ENCODE data around the gene CARHSP1. TPM values are rescaled to one million over a fixed set of nuclear protein-coding genes. Genes with fewer than 3 reads are reported as not detected.

The CARHSP1 gene
- total and polyA plus RNA-seq, 2 of the 4 experiments (the other 2 are of a cell fraction): 121 to 138 TPM

DNA sequence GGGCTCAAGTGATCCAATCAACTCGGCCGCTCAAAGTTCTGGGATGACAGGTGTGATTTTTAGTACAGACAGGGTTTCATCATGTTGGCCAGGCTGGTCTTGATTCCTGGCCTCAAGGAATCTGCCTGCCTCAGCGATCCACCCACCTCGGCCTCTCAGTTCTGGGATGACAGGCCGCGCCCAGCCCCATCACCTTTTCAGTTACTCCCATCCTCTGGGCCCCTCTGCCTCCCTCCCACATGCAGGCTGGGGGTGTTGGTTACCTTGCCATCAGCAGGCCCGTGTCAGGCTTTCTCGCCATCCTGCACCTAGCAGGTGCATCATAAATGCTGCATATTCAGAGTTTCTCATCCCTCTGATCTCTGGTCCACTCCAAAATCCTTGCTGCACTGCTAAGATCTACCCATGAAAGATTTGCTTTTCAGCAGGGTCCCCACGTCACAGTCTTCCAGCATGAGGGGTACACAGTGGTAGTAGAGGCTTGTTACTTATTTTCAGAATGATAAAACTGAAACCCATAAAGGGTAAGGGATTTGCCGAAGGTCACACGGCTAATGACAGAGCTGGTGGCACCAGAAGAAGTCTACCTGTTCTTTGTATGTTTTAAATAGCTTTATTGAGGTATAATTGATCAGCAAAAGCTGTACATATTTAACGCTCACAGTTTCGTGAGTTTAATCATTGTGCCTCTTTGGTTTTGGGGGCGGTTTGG is 54.6 kb downstream of the CARHSP1 start:
- Histone ChIP-seq H3K9me3 (ENCODE audit: control insufficient read depth, insufficient read depth, low read length) (no peaks in the 10 kb centered on the region), H3K4ac (ENCODE audit: low read depth, low read length) (no peak overlapping the region), H3K23ac (ENCODE audit: low read depth, low read length) (no peak overlapping the region), H2AFZ (replicated peaks; ENCODE audit: low read length, poor library complexity) (no peak overlapping the region), H2BK120ac (ENCODE audit: low read depth, low read length) (no peak overlapping the region), H2BK20ac (ENCODE audit: low read depth, low read length) (no peak overlapping the region), H3K9ac (ENCODE audit: low read depth, low read length) (no peak overlapping the region), H2BK5ac (ENCODE audit: low read depth, low read length, poor library complexity, severe bottlenecking) (no peak overlapping the region), H4K20me1 (ENCODE audit: insufficient read depth, low read length) (peaks cover 21% of the 10 kb centered on the region), H3K36me3 (ENCODE audit: control insufficient read depth, insufficient read depth, low read length) (peaks cover 67% of the 10 kb centered on the region), H4K5ac (ENCODE audit: low read depth, low read length) (no peak overlapping the region), H3K18ac (ENCODE audit: low read depth, low read length) (no peak overlapping the region), H2BK15ac (ENCODE audit: low read depth, low read length) (no peak overlapping the region), H3K4me3 (ENCODE audit: insufficient read depth, low read depth, low read length) (no peak overlapping the region), H3K9me1 (ENCODE audit: insufficient read depth, low read length) (no peaks in the 10 kb centered on the region), H4K8ac (ENCODE audit: low read depth in 2 of 2, low read length in 2 of 2) (no peak overlapping the region), H3K27ac (ENCODE audit: insufficient read depth, low read length) (no peak overlapping the region), H4K91ac (ENCODE audit: insufficient read depth, low read depth, low read length) (no peak overlapping the region), H3K79me1 (ENCODE audit: low read depth in 1 of 2, low read length in 2 of 2) (peaks cover 42% of the 10 kb centered on the region in 2 experiments), H3K4me2 (ENCODE audit: low read depth, low read length) (no peak overlapping the region), H2AK9ac (replicated peaks; ENCODE audit: low read depth, low read length, poor library complexity) (no peak overlapping the region), H3K27me3 (ENCODE audit: control insufficient read depth, insufficient read depth, low read length) (no peaks in the 10 kb centered on the region), H2AK5ac (ENCODE audit: low read depth, low read length) (no peak overlapping the region), H3K4me1 (ENCODE audit: control insufficient read depth, insufficient read depth, low read length) (no peaks in the 10 kb centered on the region), H3K14ac (replicated peaks; ENCODE audit: low read depth, low read length) (no peak overlapping the region), H3K56ac (ENCODE audit: extremely low read depth, insufficient read depth, low read length) (no peak overlapping the region)
- intact Hi-C loops (cut with micrococcal nuclease) (no loop called here), dilution Hi-C loops (cut with HindIII; ENCODE audit: low sequenced_read_pairs, unreplicated experiment) (no loop called here), in situ Hi-C loops (cut with MboI; ENCODE audit: low sequenced_read_pairs) (no loop called here)
- TF ChIP-seq MAFK (IDR thresholded peaks at IDR 0.05; ENCODE audit: low read depth, low read length) (no peak), FOS (IDR thresholded peaks at IDR 0.05; ENCODE audit: low read depth, low read length) (no peak), USF2 (IDR thresholded peaks at IDR 0.05; ENCODE audit: low read depth, low read length) (no peak), RFX5 (IDR thresholded peaks at IDR 0.05; ENCODE audit: low read depth, low read length) (no peak), MAZ (IDR thresholded peaks at IDR 0.05; ENCODE audit: borderline replicate concordance, low read depth, low read length) (no peak), POLR2A (IDR thresholded peaks at IDR 0.05; ENCODE audit: low read depth, low read length) (no peak)
- ChIA-PET CTCF (no interaction called here), POLR2A (ENCODE audit: unreplicated experiment) (no interaction called here)
- no peak for DNase-seq
- no peak for ATAC-seq (ENCODE audit: low read depth)
- BruUV-seq (replicated peaks): no TSS peak
- 93% methylated on average over 5 of the region's 14 CpGs; no CpG with 5 or more reads in 1 of the 2 experiments for WGBS, 2 experiments (ENCODE audit: extremely low coverage in 2 of 2, insufficient read length in 1 of 2)
